ENCODE results near the gene HPSE2. TPM values are rescaled to one million over a fixed set of nuclear protein-coding genes. Genes with fewer than 3 reads are reported as not detected.

HPSE2 gene
- total and polyA plus RNA-seq, 7 experiments from 2014 or later: not detected

GRCh38 chr10:98444314-98445006, 791.2 kb downstream of the HPSE2 start:
- POLR2A ChIA-PET: interaction anchor here (1.9 kb wide), 1 partner anchor 30 kb away, joined by 5 read pairs; no protein-coding TSS in a partner anchor
- intact Hi-C loops (cut with micrococcal nuclease): loop anchor here (5.0 to 10.0 kb wide), 5 partner anchors 312 to 1612 kb away; partner anchors contain the start of genes DNMBP (in 1 of the 2), ENTPD7 (in 1 of the 2), GOT1 (in 1 of the 2) and LCOR (in 1 of the 2)

GRCh38 chr10:98438715-98439114, 796.9 kb downstream of the HPSE2 start:
- Mint-ChIP-seq H3K27me3 (no peaks in the 10 kb centered on the region), H3K9me3 (no peaks in the 10 kb centered on the region), H3K27ac (peak overlapping the region in 1 of 9 donors; percentile 31), H3K4me3 (no peak overlapping the region), H3K36me3 (peaks cover 23 to 76% (median 65%) of the 10 kb centered on the region in 5 donors), H3K4me1 (peaks cover 9 to 39% (median 32%) of the 10 kb centered on the region in 7 donors)
- CTCF ChIA-PET: no interaction called here
- Histone ChIP-seq H3K4me1 (ENCODE audit: control insufficient read depth in 2 of 2, insufficient read depth in 2 of 2, low read length in 2 of 2) (no peaks in the 10 kb centered on the region), H3K9me3 (ENCODE audit: control insufficient read depth in 2 of 3, low read length in 3 of 3) (no peaks in the 10 kb centered on the region), H3K27ac (ENCODE audit: low read depth, low read length) (no peak overlapping the region), H3K27me3 (ENCODE audit: control insufficient read depth in 2 of 2, insufficient read depth in 2 of 2, low read length in 2 of 2) (no peaks in the 10 kb centered on the region), H3K36me3 (ENCODE audit: control insufficient read depth in 2 of 3, insufficient read depth in 3 of 3, low read length in 3 of 3) (peaks cover 14 to 57% (median 23%) of the 10 kb centered on the region in 3 experiments), H3K4me3 (ENCODE audit: low read length) (no peak overlapping the region)
- POLR2A ChIA-PET: no interaction called here
- no peak for DNase-seq
- ATAC-seq: no peak
- intact Hi-C loops (cut with micrococcal nuclease): no loop called here

More at GRCh38 chr10:98444314-98445006, 791.2 kb downstream of the HPSE2 start:
- peaks cover 0 to 42% (median 12%) of the 10 kb centered on the region in 3 experiments for H3K36me3 ChIP-seq (ENCODE audit: control insufficient read depth in 2 of 3, insufficient read depth in 3 of 3, low read length in 3 of 3)
- peak overlapping the region; percentile 49 to 89 (median 78) for H3K27ac Mint-ChIP-seq
- H3K27ac ChIP-seq (ENCODE audit: low read depth, low read length): no peak overlapping the region
- peaks cover 15 to 36% (median 30%) of the 10 kb centered on the region in 5 donors for H3K36me3 Mint-ChIP-seq
- no peaks in the 10 kb centered on the region for H3K9me3 Mint-ChIP-seq
- H3K4me3 Mint-ChIP-seq: peak overlapping the region in 9 of 10 donors; percentile 37 to 96 (median 92)
- no peaks in the 10 kb centered on the region for H3K9me3 ChIP-seq (ENCODE audit: control insufficient read depth in 2 of 3, low read length in 3 of 3)
- H3K27me3 ChIP-seq (ENCODE audit: control insufficient read depth in 2 of 2, insufficient read depth in 2 of 2, low read length in 2 of 2): no peaks in the 10 kb centered on the region
- peaks cover 19 to 21% of the 10 kb centered on the region in 2 donors for H3K4me1 ChIP-seq (ENCODE audit: control insufficient read depth in 2 of 2, insufficient read depth in 2 of 2, low read length in 2 of 2)
- no peak for DNase-seq
- ATAC-seq: no peak
- peaks cover 0 to 6% (median 0%) of the 10 kb centered on the region in 5 donors for H3K27me3 Mint-ChIP-seq
- CTCF ChIA-PET: interaction anchor here (0.8 to 2.8 kb wide), 2 partner anchors 19 to 22 kb away, joined by 3 to 7 read pairs; no protein-coding TSS in a partner anchor
- H3K4me1 Mint-ChIP-seq: peaks cover 21 to 72% (median 54%) of the 10 kb centered on the region in 7 donors
- H3K4me3 ChIP-seq (ENCODE audit: low read length): no peak overlapping the region

- Histone ChIP-seq H3K4me3 (ENCODE audit: low read length) (no peak overlapping the region), H3K27ac (ENCODE audit: low read depth, low read length) (no peak overlapping the region), H3K36me3 (ENCODE audit: control insufficient read depth in 2 of 3, insufficient read depth in 3 of 3, low read length in 3 of 3) (peaks cover 21 to 60% (median 22%) of the 10 kb centered on the region in 3 experiments), H3K9me3 (ENCODE audit: control insufficient read depth in 2 of 3, low read length in 3 of 3) (no peaks in the 10 kb centered on the region), H3K27me3 (ENCODE audit: control insufficient read depth in 2 of 2, insufficient read depth in 2 of 2, low read length in 2 of 2) (no peaks in the 10 kb centered on the region), H3K4me1 (ENCODE audit: control insufficient read depth in 2 of 2, insufficient read depth in 2 of 2, low read length in 2 of 2) (no peaks in the 10 kb centered on the region)
- H3K27me3 Mint-ChIP-seq: no peaks in the 10 kb centered on the region
- DNase-seq: no peak
- H3K27ac Mint-ChIP-seq: peak overlapping the region in 1 of 9 donors; percentile 61
- intact Hi-C loops (cut with micrococcal nuclease): no loop called here
- H3K36me3 Mint-ChIP-seq: peaks cover 13 to 81% (median 65%) of the 10 kb centered on the region in 5 donors
- ChIA-PET POLR2A (interaction anchor here (0.6 kb wide), 1 partner anchor 1556 kb away, joined by 5 read pairs; no protein-coding TSS in a partner anchor), CTCF (interaction anchor here (0.6 to 3.6 kb wide), 2 partner anchors 11 to 903 kb away, joined by 11 to 22 read pairs; no protein-coding TSS in a partner anchor)
- H3K4me3 Mint-ChIP-seq: no peak overlapping the region
- ATAC-seq: no peak
- H3K4me1 Mint-ChIP-seq: peaks cover 0 to 24% (median 15%) of the 10 kb centered on the region in 7 donors
- H3K9me3 Mint-ChIP-seq: peaks cover 0 to 11% (median 3%) of the 10 kb centered on the region in 11 donors
These were observed 798.9 kb downstream of the HPSE2 start for GRCh38 chr10:98436704-98437103.

- H3K27ac ChIP-seq (ENCODE audit: low read depth, low read length): no peak overlapping the region
- intact Hi-C loops (cut with micrococcal nuclease): no loop called here
- H3K9me3 ChIP-seq (ENCODE audit: control insufficient read depth in 2 of 3, low read length in 3 of 3): no peaks in the 10 kb centered on the region
- Mint-ChIP-seq H3K9me3 (peaks cover 0 to 12% (median 3%) of the 10 kb centered on the region in 11 donors), H3K27ac (peak overlapping the region in 1 of 9 donors; percentile 54), H3K27me3 (no peaks in the 10 kb centered on the region), H3K4me1 (peaks cover 1 to 14% (median 7%) of the 10 kb centered on the region in 7 donors), H3K36me3 (peaks cover 26 to 85% (median 65%) of the 10 kb centered on the region in 5 donors), H3K4me3 (no peak overlapping the region)
- no peaks in the 10 kb centered on the region for H3K4me1 ChIP-seq (ENCODE audit: control insufficient read depth in 2 of 2, insufficient read depth in 2 of 2, low read length in 2 of 2)
- ChIA-PET CTCF (interaction anchor here (0.9 to 3.6 kb wide), 2 partner anchors 10 to 33 kb away, joined by 3 to 22 read pairs; no protein-coding TSS in a partner anchor), POLR2A (no interaction called here)
- DNase-seq: no peak
- ATAC-seq: no peak
- H3K36me3 ChIP-seq (ENCODE audit: control insufficient read depth in 2 of 3, insufficient read depth in 3 of 3, low read length in 3 of 3): peaks cover 22 to 67% (median 27%) of the 10 kb centered on the region in 3 experiments
- no peak overlapping the region for H3K4me3 ChIP-seq (ENCODE audit: low read length)
- no peaks in the 10 kb centered on the region for H3K27me3 ChIP-seq (ENCODE audit: control insufficient read depth in 2 of 2, insufficient read depth in 2 of 2, low read length in 2 of 2)
These were observed 800.5 kb downstream of the HPSE2 start for GRCh38 chr10:98435178-98435577.

GRCh38 chr10:98433881-98434732, 801.5 kb downstream of the HPSE2 start:
- no peak overlapping the region for H3K27ac ChIP-seq (ENCODE audit: low read depth, low read length)
- CTCF ChIA-PET: interaction anchor here (0.9 to 3.6 kb wide), 2 partner anchors 9 to 34 kb away, joined by 3 to 22 read pairs; no protein-coding TSS in a partner anchor
- peaks cover 1 to 12% (median 6%) of the 10 kb centered on the region in 7 donors for H3K4me1 Mint-ChIP-seq
- intact Hi-C loops (cut with micrococcal nuclease): no loop called here
- peaks cover 22 to 73% (median 29%) of the 10 kb centered on the region in 3 experiments for H3K36me3 ChIP-seq (ENCODE audit: control insufficient read depth in 2 of 3, insufficient read depth in 3 of 3, low read length in 3 of 3)
- POLR2A ChIA-PET: no interaction called here
- no peaks in the 10 kb centered on the region for H3K27me3 Mint-ChIP-seq
- no peak overlapping the region for H3K4me3 Mint-ChIP-seq
- no peak overlapping the region for H3K4me3 ChIP-seq (ENCODE audit: low read length)
- peaks cover 0 to 12% (median 3%) of the 10 kb centered on the region in 11 donors for H3K9me3 Mint-ChIP-seq
- H3K9me3 ChIP-seq (ENCODE audit: control insufficient read depth in 2 of 3, low read length in 3 of 3): no peaks in the 10 kb centered on the region
- H3K36me3 Mint-ChIP-seq: peaks cover 26 to 77% (median 59%) of the 10 kb centered on the region in 5 donors
- no peaks in the 10 kb centered on the region for H3K4me1 ChIP-seq (ENCODE audit: control insufficient read depth in 2 of 2, insufficient read depth in 2 of 2, low read length in 2 of 2)
- H3K27me3 ChIP-seq (ENCODE audit: control insufficient read depth in 2 of 2, insufficient read depth in 2 of 2, low read length in 2 of 2): no peaks in the 10 kb centered on the region
- DNase-seq: no peak
- H3K27ac Mint-ChIP-seq: no peak overlapping the region
- ATAC-seq: no peak

- DNase-seq (no peak), ATAC-seq (no peak)
- Mint-ChIP-seq H3K27ac (no peak overlapping the region), H3K9me3 (peaks cover 0 to 12% (median 3%) of the 10 kb centered on the region in 11 donors), H3K36me3 (peaks cover 24 to 73% (median 56%) of the 10 kb centered on the region in 5 donors), H3K4me1 (peaks cover under 1 to 11% (median 6%) of the 10 kb centered on the region in 7 donors), H3K27me3 (no peaks in the 10 kb centered on the region), H3K4me3 (no peak overlapping the region)
- Histone ChIP-seq H3K4me1 (ENCODE audit: control insufficient read depth in 2 of 2, insufficient read depth in 2 of 2, low read length in 2 of 2) (no peaks in the 10 kb centered on the region), H3K27me3 (ENCODE audit: control insufficient read depth in 2 of 2, insufficient read depth in 2 of 2, low read length in 2 of 2) (no peaks in the 10 kb centered on the region), H3K36me3 (ENCODE audit: control insufficient read depth in 2 of 3, insufficient read depth in 3 of 3, low read length in 3 of 3) (peaks cover 22 to 66% (median 29%) of the 10 kb centered on the region in 3 experiments), H3K9me3 (ENCODE audit: control insufficient read depth in 2 of 3, low read length in 3 of 3) (no peaks in the 10 kb centered on the region), H3K4me3 (ENCODE audit: low read length) (no peak overlapping the region), H3K27ac (ENCODE audit: low read depth, low read length) (no peak overlapping the region)
- POLR2A ChIA-PET: no interaction called here
- intact Hi-C loops (cut with micrococcal nuclease): no loop called here
- CTCF ChIA-PET: interaction anchor here (0.6 to 3.6 kb wide), 2 partner anchors 8 to 887 kb away, joined by 3 to 22 read pairs; no protein-coding TSS in a partner anchor
These were observed 802.3 kb downstream of the HPSE2 start for GRCh38 chr10:98433371-98433770.
